Dedifferentiated amniotic fluid mesenchymal stem cell (primary cell): ENCODE measurements around the gene CDH10.

Source experiments
- DNase-seq: peaks from one replicate; pipeline ENCODE4 v3.0.0-alpha.2; 2016; ENCODE audit errors: extremely low spot score

The CDH10 gene

GRCh38 chr5:24487368-24488229 is 157.2 kb downstream of the CDH10 start:
- no peak for DNase-seq

- DNase-seq = no peak
Observed at GRCh38 chr5:24480952-24481351, 163.8 kb downstream of the CDH10 start.

GRCh38 chr5:24477958-24478357 is 166.8 kb downstream of the CDH10 start:
- DNase-seq = no peak

GRCh38 chr5:24475101-24475500 is 169.7 kb downstream of the CDH10 start:
- DNase-seq = no peak

GRCh38 chr5:24474685-24475084 is 170.1 kb downstream of the CDH10 start:
- DNase-seq = no peak

- no peak for DNase-seq
Observed at GRCh38 chr5:24472518-24472917, 172.3 kb downstream of the CDH10 start.

- DNase-seq = no peak
Observed at GRCh38 chr5:24444414-24444813, 200.4 kb downstream of the CDH10 start.

- no peak for DNase-seq
Observed at GRCh38 chr5:24439465-24439864, 205.3 kb downstream of the CDH10 start.
